HepG2 (cell line): ENCODE measurements around the gene STYX. TPM values are rescaled to one million over a fixed set of nuclear protein-coding genes. Genes with fewer than 3 reads are reported as not detected.

Experiments
- ARID5B ChIP-seq: IDR thresholded peaks from 2 replicates; pipeline ENCODE4 v1.4.0; 2020; ENCODE audit warnings: mild to moderate bottlenecking, missing genetic modification reagents
- BHLHE40 ChIP-seq: IDR thresholded peaks from 2 replicates; pipeline ENCODE4 v1.6.1; 2011; ENCODE audit warnings: low read length, improper control_type of control experiment
- CSRNP1 ChIP-seq: sonication (generic); formaldehyde crosslinking; IDR thresholded peaks from 2 replicates; pipeline ENCODE4 v1.8.1; 2023; ENCODE audit warnings: mild to moderate bottlenecking, missing genetic modification reagents
- E2F2 ChIP-seq: sonication (generic); formaldehyde crosslinking; IDR thresholded peaks from 2 replicates; pipeline ENCODE4 v1.4.0; 2020; ENCODE audit warnings: missing genetic modification reagents, borderline replicate concordance
- GABPA ChIP-seq, 2 experiments: IDR thresholded peaks; 2 replicates each; pipeline ENCODE4 v1.6.1; 2011 to 2016; ENCODE audit warnings: low read depth in 2 of 2, low read length in 1 of 2, missing biosample characterization in 1 of 2, missing genetic modification characterization in 1 of 2
- KMT2B ChIP-seq: IDR thresholded peaks from 2 replicates; pipeline ENCODE4 v1.6.1; 2016; ENCODE audit warnings: missing genetic modification reagents, missing compliant biosample characterization
- MXD3 ChIP-seq: IDR thresholded peaks from 2 replicates; pipeline ENCODE4 v1.6.1; 2016; ENCODE audit warnings: mild to moderate bottlenecking, missing biosample characterization, missing genetic modification reagents
- NFYB ChIP-seq: sonication (generic); formaldehyde crosslinking; IDR thresholded peaks from 2 replicates; pipeline ENCODE4 v1.4.0; 2020; ENCODE audit warnings: missing genetic modification reagents
- PHF8 ChIP-seq: sonication (generic); formaldehyde crosslinking; IDR thresholded peaks from 2 replicates; pipeline ENCODE4 v1.5.0; 2020; ENCODE audit warnings: missing genetic modification reagents
- TFDP2 ChIP-seq: sonication (generic); formaldehyde crosslinking; IDR thresholded peaks from 2 replicates; pipeline ENCODE4 v1.4.0; 2020; ENCODE audit warnings: missing genetic modification reagents
- XBP1 ChIP-seq: sonication (generic); formaldehyde crosslinking; IDR thresholded peaks from 2 replicates; pipeline ENCODE4 v1.5.0; 2020; ENCODE audit warnings: missing genetic modification reagents
- ZBTB38 ChIP-seq: sonication (generic); formaldehyde crosslinking; IDR thresholded peaks from 2 replicates; pipeline ENCODE4 v1.5.1; 2020; ENCODE audit warnings: mild to moderate bottlenecking, missing genetic modification reagents
- ZC3H13 ChIP-seq: sonication (generic); formaldehyde crosslinking; IDR thresholded peaks from 2 replicates; pipeline ENCODE4 v1.8.1; 2023; ENCODE audit warnings: mild to moderate bottlenecking, missing genetic modification reagents, moderate library complexity
- ZMYM4 ChIP-seq: sonication (generic); formaldehyde crosslinking; IDR thresholded peaks from 2 replicates; pipeline ENCODE4 v1.8.1; 2023; ENCODE audit warnings: mild to moderate bottlenecking, missing genetic modification reagents
- ZNF143 ChIP-seq: sonication (generic); formaldehyde crosslinking; IDR thresholded peaks from 2 replicates; pipeline ENCODE4 v1.4.0; 2020; ENCODE audit warnings: missing genetic modification reagents
- ZNF512 ChIP-seq: sonication (generic); formaldehyde crosslinking; IDR thresholded peaks from 2 replicates; pipeline ENCODE4 v1.4.0; 2020; ENCODE audit warnings: mild to moderate bottlenecking, missing genetic modification reagents
- ZNF782 ChIP-seq: sonication (generic); formaldehyde crosslinking; IDR thresholded peaks from 2 replicates; pipeline ENCODE4 v1.4.0; 2020; ENCODE audit warnings: missing genetic modification reagents, mild to moderate bottlenecking, borderline replicate concordance
- polyA plus RNA-seq, 8 experiments: library from polyadenylated mRNA; depleted of rRNA in 3 of 8; stranded (reverse) in 7 of 8; unstranded in 1 of 8; fragments of >200 nt; fragmentation: Illumina TruSeq in 4 of 8; extraction: Trizol in 4 of 8; gene quantifications; 2 replicates each; pipeline versions ENCODE4 v1.2.1 to v1.2.3, GENCODE V29; 2011 to 2016; ENCODE audit warnings: low read depth in 4 of 8, missing spikeins in 1 of 8, mixed read lengths in 1 of 8; ENCODE audit not compliant: insufficient read depth in 1 of 8
- total RNA-seq, 5 experiments: library from RNA; depleted of rRNA; stranded (reverse); fragments of >200 nt; fragmentation: Illumina TruSeq; extraction: Trizol; gene quantifications; 2 replicates each; pipeline ENCODE4 v1.2.3, GENCODE V29; 2016; ENCODE audit warnings: low read depth in 1 of 5

The STYX gene
- total and polyA plus RNA-seq, 2 of the 13 experiments (the other 11 are each of a cell fraction or from before 2014, with no cell fraction given) = 6.6 to 10.9 TPM

- TF ChIP-seq CSRNP1 (CRISPR knock-in tag) (peak; percentile 38; the same call in 1 of the 2 replicates), BHLHE40 (no peak; the same call in 1 of the 2 replicates), ZC3H13 (CRISPR knock-in tag) (peak; percentile 85; the same call in 1 of the 2 replicates), XBP1 (CRISPR knock-in tag) (0 out of 2 replicates have a peak, but pooled peaks have one; percentile 45), TFDP2 (CRISPR knock-in tag) (peak; percentile 77), NFYB (CRISPR knock-in tag) (peak; percentile 73), E2F2 (CRISPR knock-in tag) (no peak), ARID5B (CRISPR knock-in tag) (0 out of 2 replicates have a peak, but pooled peaks have one; percentile 24), ZMYM4 (CRISPR knock-in tag) (peak; percentile 94), ZBTB38 (CRISPR knock-in tag) (peak; percentile 73), KMT2B (CRISPR knock-in tag) (peak; percentile 56; the same call in 1 of the 2 replicates), MXD3 (CRISPR knock-in tag) (peak; percentile 85; the same call in 1 of the 2 replicates), ZNF143 (CRISPR knock-in tag) (no peak), ZNF782 (CRISPR knock-in tag) (peak; percentile 85), ZNF512 (CRISPR knock-in tag) (no peak), GABPA (IDR thresholded peaks at IDR 0.05; ENCODE audit: low read depth, low read length) (peak; percentile 32; the same call in 1 of the 2 replicates), GABPA (CRISPR knock-in tag; IDR thresholded peaks at IDR 0.05; ENCODE audit: low read depth) (no peak; the same call in 1 of the 2 replicates), PHF8 (peak; percentile 82)
These were observed at the start of gene STYX (continued) for GRCh38 chr14:52729925-52730708.
